ENCODE results near the gene MXRA8.

- TF ChIP-seq CTCF (IDR thresholded peaks at IDR 0.05; ENCODE audit: insufficient read depth, low read length, poor library complexity, severe bottlenecking) (no peak), EZH2phosphoT487 (conservative IDR thresholded peaks at IDR 0.05; ENCODE audit: low read length) (no peak)
Measured at GRCh38 chr1:1364266-1364665, 5.9 kb upstream of the MXRA8 start.
